ENCODE data around the gene GMPPA. TPM values are rescaled to one million over a fixed set of nuclear protein-coding genes. Genes with fewer than 3 reads are reported as not detected.

Gene GMPPA
- total RNA-seq, 2 donors from 2014 or later = 21.6 to 23.3 TPM

DNA sequence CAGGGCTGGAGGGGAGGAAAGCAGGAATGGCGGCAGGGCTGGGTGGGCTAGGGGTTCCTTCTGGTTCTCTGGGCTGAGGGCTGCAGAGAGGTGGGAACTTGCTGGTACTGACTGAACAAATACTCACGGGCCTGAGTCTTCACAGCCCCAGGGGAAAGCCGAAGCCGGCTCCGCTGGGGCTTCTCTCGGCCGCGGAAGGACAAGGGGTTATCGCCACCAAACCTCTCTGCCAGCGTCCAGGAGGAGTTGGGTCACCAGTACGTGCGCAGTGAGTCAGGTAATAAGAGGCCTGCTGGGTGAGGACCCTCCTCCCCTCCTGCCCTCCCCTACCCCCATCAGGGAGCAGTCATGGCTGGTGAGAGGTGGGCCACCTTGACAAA is 13.5 kb upstream of the GMPPA start:
- Histone ChIP-seq H3K9me3 (no peaks in the 10 kb centered on the region), H3K27ac (peak overlapping the region; percentile 51 to 56), H3K4me3 (no peak overlapping the region), H3K36me3 (peaks cover 47% of the 10 kb centered on the region), H3K27me3 (no peaks in the 10 kb centered on the region), H3K4me1 (peaks cover 0 to 25% of the 10 kb centered on the region in 2 donors)
- DNase-seq (ENCODE audit: low spot score) = no peak
- TF ChIP-seq, protein P1, sequence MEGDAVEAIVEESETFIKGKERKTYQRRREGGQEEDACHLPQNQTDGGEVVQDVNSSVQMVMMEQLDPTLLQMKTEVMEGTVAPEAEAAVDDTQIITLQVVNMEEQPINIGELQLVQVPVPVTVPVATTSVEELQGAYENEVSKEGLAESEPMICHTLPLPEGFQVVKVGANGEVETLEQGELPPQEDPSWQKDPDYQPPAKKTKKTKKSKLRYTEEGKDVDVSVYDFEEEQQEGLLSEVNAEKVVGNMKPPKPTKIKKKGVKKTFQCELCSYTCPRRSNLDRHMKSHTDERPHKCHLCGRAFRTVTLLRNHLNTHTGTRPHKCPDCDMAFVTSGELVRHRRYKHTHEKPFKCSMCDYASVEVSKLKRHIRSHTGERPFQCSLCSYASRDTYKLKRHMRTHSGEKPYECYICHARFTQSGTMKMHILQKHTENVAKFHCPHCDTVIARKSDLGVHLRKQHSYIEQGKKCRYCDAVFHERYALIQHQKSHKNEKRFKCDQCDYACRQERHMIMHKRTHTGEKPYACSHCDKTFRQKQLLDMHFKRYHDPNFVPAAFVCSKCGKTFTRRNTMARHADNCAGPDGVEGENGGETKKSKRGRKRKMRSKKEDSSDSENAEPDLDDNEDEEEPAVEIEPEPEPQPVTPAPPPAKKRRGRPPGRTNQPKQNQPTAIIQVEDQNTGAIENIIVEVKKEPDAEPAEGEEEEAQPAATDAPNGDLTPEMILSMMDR (IDR thresholded peaks at IDR 0.05) = no peak

DNA sequence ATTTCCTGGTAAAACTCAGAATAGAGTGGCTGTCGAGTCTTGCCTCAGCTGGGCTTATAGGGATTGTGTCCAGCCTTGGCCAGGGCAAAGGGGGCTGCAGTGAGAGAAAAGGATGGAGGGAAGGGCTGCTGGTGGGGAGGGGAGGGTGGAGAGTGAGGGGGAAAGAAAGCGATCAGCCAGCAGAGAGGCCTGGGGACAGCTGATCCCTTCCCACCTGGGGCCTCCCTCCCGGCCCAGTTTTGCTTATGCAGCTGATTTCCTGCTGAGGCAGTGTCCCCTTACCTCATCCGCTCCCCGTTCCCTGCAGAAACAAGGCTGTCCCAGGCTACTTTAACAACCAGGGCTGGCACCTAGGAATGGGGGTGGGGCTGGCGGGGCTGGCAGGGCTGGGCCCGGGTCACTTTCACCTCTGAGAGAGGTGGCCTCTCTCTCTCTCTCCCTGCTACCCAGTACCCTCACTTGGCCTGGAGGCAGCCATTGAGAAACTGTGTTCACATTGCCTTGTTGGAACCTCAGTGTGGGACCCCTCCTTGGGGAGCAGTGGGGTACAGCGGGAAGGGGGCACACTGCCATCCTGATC is 12.2 kb upstream of the GMPPA start:
- H3K4me3 ChIP-seq = no peak overlapping the region
- H3K4me1 ChIP-seq = peaks cover 0 to 31% of the 10 kb centered on the region in 2 donors
- TF ChIP-seq, protein P1 (IDR thresholded peaks at IDR 0.05) = no peak
- H3K9me3 ChIP-seq = no peaks in the 10 kb centered on the region
- peaks cover 44% of the 10 kb centered on the region for H3K36me3 ChIP-seq
- H3K27me3 ChIP-seq = no peaks in the 10 kb centered on the region
- peak overlapping the region in 1 of 2 donors; percentile 46 for H3K27ac ChIP-seq
- DNase-seq (ENCODE audit: low spot score) = no peak

GRCh38 chr2:219488149-219488843 is 10.4 kb upstream of the GMPPA start:
- DNase-seq (ENCODE audit: low spot score) = no peak
- H3K27ac ChIP-seq = peak overlapping the region in 1 of 2 donors; percentile 57
- no peaks in the 10 kb centered on the region for H3K27me3 ChIP-seq

DNA sequence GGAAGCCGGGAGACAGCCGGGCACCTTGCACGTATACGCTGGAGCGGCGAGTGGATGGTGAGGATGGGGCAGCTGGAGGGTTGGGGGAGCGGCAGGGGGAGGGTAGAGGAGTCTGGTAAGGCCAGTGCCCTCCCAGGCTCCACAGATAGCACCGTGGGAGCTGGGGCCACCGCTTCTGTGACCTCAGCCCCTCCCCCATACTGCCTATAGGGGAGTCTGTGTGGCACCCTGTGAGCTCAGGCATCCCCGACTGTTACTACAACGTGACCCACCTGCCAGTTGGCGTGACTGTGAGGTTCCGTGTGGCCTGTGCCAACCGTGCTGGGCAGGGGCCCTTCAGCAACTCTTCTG is 9.9 kb upstream of the GMPPA start:
- H3K27ac ChIP-seq = peak overlapping the region in 1 of 2 donors; percentile 57
- TF ChIP-seq, protein P1 (IDR thresholded peaks at IDR 0.05) = no peak
- H3K4me1 ChIP-seq = peaks cover 0 to 23% of the 10 kb centered on the region in 2 donors

More at GRCh38 chr2:219488149-219488843, 10.4 kb upstream of the GMPPA start:
- TF ChIP-seq, protein P1 (IDR thresholded peaks at IDR 0.05) = no peak
- H3K4me1 ChIP-seq = peaks cover 0 to 28% of the 10 kb centered on the region in 2 donors
- no peak overlapping the region for H3K4me3 ChIP-seq
- H3K36me3 ChIP-seq = peaks cover 40% of the 10 kb centered on the region
- H3K9me3 ChIP-seq = no peaks in the 10 kb centered on the region

DNA sequence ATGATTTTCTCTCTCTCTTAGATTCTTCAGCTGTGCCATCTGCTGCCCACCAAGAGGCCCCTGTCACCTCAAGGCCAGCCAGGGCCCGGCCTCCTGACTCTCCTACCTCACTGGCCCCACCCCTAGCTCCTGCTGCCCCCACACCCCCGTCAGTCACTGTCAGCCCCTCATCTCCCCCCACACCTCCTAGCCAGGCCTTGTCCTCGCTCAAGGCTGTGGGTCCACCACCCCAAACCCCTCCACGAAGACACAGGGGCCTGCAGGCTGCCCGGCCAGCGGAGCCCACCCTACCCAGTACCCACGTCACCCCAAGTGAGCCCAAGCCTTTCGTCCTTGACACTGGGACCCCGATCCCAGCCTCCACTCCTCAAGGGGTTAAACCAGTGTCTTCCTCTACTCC is 9.4 kb upstream of the GMPPA start:
- Histone ChIP-seq H3K9me3 (no peaks in the 10 kb centered on the region), H3K4me1 (peaks cover 0 to 21% of the 10 kb centered on the region in 2 donors), H3K27me3 (no peaks in the 10 kb centered on the region), H3K4me3 (no peak overlapping the region), H3K36me3 (peaks cover 40% of the 10 kb centered on the region), H3K27ac (peak overlapping the region; percentile 9 to 57)
- no peak for DNase-seq (ENCODE audit: low spot score)
- TF ChIP-seq, protein P1 (IDR thresholded peaks at IDR 0.05) = no peak

More for the DNA sequence above, 9.9 kb upstream of the GMPPA start:
- H3K36me3 ChIP-seq = peaks cover 40% of the 10 kb centered on the region
- H3K4me3 ChIP-seq = no peak overlapping the region
- no peaks in the 10 kb centered on the region for H3K27me3 ChIP-seq
- no peaks in the 10 kb centered on the region for H3K9me3 ChIP-seq
- no peak for DNase-seq (ENCODE audit: low spot score)

Data from right atrium auricular region (tissue), 2 donors.